HG03575 (cell line): Measurements from ENCODE around the gene MEF2A.

Source experiments
- ATAC-seq: cut with Tn5 transposase; IDR thresholded peaks from one replicate; pipeline ENCODE4 v1.9.1; 2021; ENCODE audit not compliant: unreplicated experiment, insufficient number of reproducible peaks, low FRiP score; ENCODE audit errors: extremely low read depth

MEF2A gene

GRCh38 chr15:99680276-99680675 is 114.5 kb downstream of the MEF2A start:
- ATAC-seq = no peak

- ATAC-seq = no peak
Measured at GRCh38 chr15:99681990-99682389, 116.2 kb downstream of the MEF2A start.

GRCh38 chr15:99682455-99682854 is 116.7 kb downstream of the MEF2A start:
- ATAC-seq = no peak

- ATAC-seq = no peak
Measured at GRCh38 chr15:99683000-99683670, 117.4 kb downstream of the MEF2A start.

- no peak for ATAC-seq
Measured at GRCh38 chr15:99686290-99686689, 120.5 kb downstream of the MEF2A start.

GRCh38 chr15:99692825-99693224 is 127.0 kb downstream of the MEF2A start:
- ATAC-seq = no peak

- no peak for ATAC-seq
Measured at GRCh38 chr15:99696096-99696495, 130.3 kb downstream of the MEF2A start.

GRCh38 chr15:99702895-99703602 is 137.3 kb downstream of the MEF2A start:
- no peak for ATAC-seq

GRCh38 chr15:99703603-99704443 is 138.0 kb downstream of the MEF2A start:
- no peak for ATAC-seq

GRCh38 chr15:99704444-99704838 is 138.7 kb downstream of the MEF2A start:
- no peak for ATAC-seq

- no peak for ATAC-seq
Measured at GRCh38 chr15:99706557-99707303, 140.9 kb downstream of the MEF2A start.

GRCh38 chr15:99707473-99708270 is 141.9 kb downstream of the MEF2A start:
- ATAC-seq = no peak

- ATAC-seq = no peak
Measured at GRCh38 chr15:99708563-99708962, 142.8 kb downstream of the MEF2A start.

- ATAC-seq = no peak
Measured at GRCh38 chr15:99709243-99709986, 143.6 kb downstream of the MEF2A start.

GRCh38 chr15:99711625-99712024 is 145.8 kb downstream of the MEF2A start:
- ATAC-seq = no peak

GRCh38 chr15:99712415-99712814 is 146.6 kb downstream of the MEF2A start:
- no peak for ATAC-seq

GRCh38 chr15:99716540-99717095 is 150.8 kb downstream of the MEF2A start:
- ATAC-seq = no peak
